Natural killer cell (primary cell): ENCODE data around the gene FAT1. TPM values are rescaled to one million over a fixed set of nuclear protein-coding genes. Genes with fewer than 3 reads are reported as not detected.

ENCODE experiments used
- ATAC-seq, 3 donors: fragments of 150-1000 bp in 2 of 3; fragments of 200-7000 bp in 1 of 3; cut with Tn5 transposase; 1 replicate in 1 of 3; 2 replicates in 2 of 3; pipeline ENCODE4 v1.10.0; 2021; ENCODE audit warnings: mild to moderate bottlenecking in 2 of 3, moderate library complexity in 2 of 3
- DNase-seq, 2 donors: peaks; one replicate each; pipeline versions ENCODE4 v3.0.0 to v3.0.0-alpha.2; 2013 to 2021; ENCODE audit warnings: mixed read lengths in 1 of 2
- H3K27ac ChIP-seq: one replicate; pipeline ENCODE4 v1.5.1; 2013; ENCODE audit warnings: mild to moderate bottlenecking, low read length
- H3K27me3 ChIP-seq: one replicate; pipeline ENCODE4 v1.6.1; 2013; ENCODE audit warnings: low read length; ENCODE audit not compliant: control insufficient read depth, insufficient read depth
- H3K36me3 ChIP-seq: one replicate; pipeline ENCODE4 v1.6.1; 2013; ENCODE audit warnings: low read length; ENCODE audit not compliant: control insufficient read depth, insufficient read depth
- H3K4me1 ChIP-seq: one replicate; pipeline ENCODE4 v1.6.1; 2013; ENCODE audit warnings: low read length; ENCODE audit not compliant: control insufficient read depth, insufficient read depth
- H3K4me3 ChIP-seq: one replicate; pipeline ENCODE4 v1.5.1; 2013; ENCODE audit warnings: low read length
- H3K9me3 ChIP-seq: one replicate; pipeline ENCODE4 v1.6.1; 2013; ENCODE audit warnings: low read length; ENCODE audit not compliant: control insufficient read depth, insufficient read depth
- H3K27ac Mint-ChIP-seq, 2 donors: one replicate each; pipeline ENCODE4 v1.8.0; 2022; ENCODE audit warnings: mild to moderate bottlenecking in 2 of 2, mixed read lengths in 2 of 2, moderate library complexity in 1 of 2
- H3K27me3 Mint-ChIP-seq, 2 donors: one replicate each; pipeline ENCODE4 v1.8.0; 2022; ENCODE audit warnings: low read depth in 2 of 2, mixed read lengths in 2 of 2
- H3K36me3 Mint-ChIP-seq: one replicate; pipeline ENCODE4 v1.8.0; 2022; ENCODE audit warnings: mixed read lengths
- H3K4me1 Mint-ChIP-seq, 2 donors: one replicate each; pipeline ENCODE4 v1.8.0; 2022; ENCODE audit warnings: mixed read lengths in 2 of 2
- H3K4me3 Mint-ChIP-seq: one replicate; pipeline ENCODE4 v1.8.0; 2022; ENCODE audit warnings: mild to moderate bottlenecking, moderate library complexity, mixed read lengths
- H3K9me3 Mint-ChIP-seq, 2 donors: one replicate each; pipeline ENCODE4 v1.8.0; 2022; ENCODE audit warnings: mixed read lengths in 2 of 2
- WGBS: methylation state at CpG from one replicate; pipeline ENCODE4 v1.1.7; 2013; ENCODE audit warnings: missing lambda C conversion rate; ENCODE audit not compliant: insufficient coverage; 5-methylcytosine and 5-hydroxymethylcytosine counted together
- intact Hi-C: fragments of 100-400 bp; cut with micrococcal nuclease; formaldehyde crosslinking; loops from one replicate; pipeline ENCODE4 v1.14.2; 2022
- total RNA-seq, 4 donors: library from RNA; stranded (reverse); fragments of 120-200 nt in 1 of 4; gene quantifications; one replicate each; pipeline versions ENCODE4 v1.2.3 to v1.2.4, GENCODE V29; 2013 to 2022
- TF ChIP-seq, protein P1 (sequence below): fragments of 200-600 bp; IDR thresholded peaks from one replicate; pipeline ENCODE4 v1.8.0; 2022; ENCODE audit warnings: antibody characterized with exemption

The FAT1 gene
- total RNA-seq, 3 donors from 2014 or later (not counting 1 experiment from before 2014, with no cell fraction given) = not detected

DNA sequence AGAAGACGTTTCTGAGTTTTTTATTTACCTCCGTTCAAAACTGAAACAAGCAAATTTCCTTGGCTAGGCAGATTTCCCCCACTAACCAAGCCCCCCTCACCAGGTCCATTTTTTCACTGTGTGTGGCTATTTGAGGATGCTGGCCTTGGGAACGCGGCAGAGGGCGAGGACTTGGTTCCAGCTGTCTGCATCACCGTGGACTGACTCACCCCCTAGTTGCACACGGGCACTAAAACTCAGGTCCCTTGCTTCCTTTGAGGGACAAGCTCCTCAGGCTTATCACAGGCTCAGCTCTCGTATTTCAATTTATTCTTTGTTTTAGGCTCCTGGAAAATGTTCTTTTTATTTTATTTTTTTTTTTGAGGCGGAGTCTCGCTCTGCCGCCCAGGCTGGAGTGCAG lies 159.9 kb downstream of the FAT1 start:
- Mint-ChIP-seq H3K9me3 (peaks cover 2 to 4% of the 10 kb centered on the region in 2 donors), H3K36me3 (no peaks in the 10 kb centered on the region), H3K4me1 (no peaks in the 10 kb centered on the region), H3K4me3 (no peak overlapping the region), H3K27ac (no peak overlapping the region), H3K27me3 (no peaks in the 10 kb centered on the region)
- H3K4me3 ChIP-seq = no peak overlapping the region
- DNase-seq = no peak
- no peaks in the 10 kb centered on the region for H3K27me3 ChIP-seq
- H3K9me3 ChIP-seq = no peaks in the 10 kb centered on the region
- no peak for ATAC-seq
- H3K27ac ChIP-seq = no peak overlapping the region
- H3K4me1 ChIP-seq = no peaks in the 10 kb centered on the region
- no peaks in the 10 kb centered on the region for H3K36me3 ChIP-seq
- TF ChIP-seq, protein P1, sequence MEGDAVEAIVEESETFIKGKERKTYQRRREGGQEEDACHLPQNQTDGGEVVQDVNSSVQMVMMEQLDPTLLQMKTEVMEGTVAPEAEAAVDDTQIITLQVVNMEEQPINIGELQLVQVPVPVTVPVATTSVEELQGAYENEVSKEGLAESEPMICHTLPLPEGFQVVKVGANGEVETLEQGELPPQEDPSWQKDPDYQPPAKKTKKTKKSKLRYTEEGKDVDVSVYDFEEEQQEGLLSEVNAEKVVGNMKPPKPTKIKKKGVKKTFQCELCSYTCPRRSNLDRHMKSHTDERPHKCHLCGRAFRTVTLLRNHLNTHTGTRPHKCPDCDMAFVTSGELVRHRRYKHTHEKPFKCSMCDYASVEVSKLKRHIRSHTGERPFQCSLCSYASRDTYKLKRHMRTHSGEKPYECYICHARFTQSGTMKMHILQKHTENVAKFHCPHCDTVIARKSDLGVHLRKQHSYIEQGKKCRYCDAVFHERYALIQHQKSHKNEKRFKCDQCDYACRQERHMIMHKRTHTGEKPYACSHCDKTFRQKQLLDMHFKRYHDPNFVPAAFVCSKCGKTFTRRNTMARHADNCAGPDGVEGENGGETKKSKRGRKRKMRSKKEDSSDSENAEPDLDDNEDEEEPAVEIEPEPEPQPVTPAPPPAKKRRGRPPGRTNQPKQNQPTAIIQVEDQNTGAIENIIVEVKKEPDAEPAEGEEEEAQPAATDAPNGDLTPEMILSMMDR = no peak
- intact Hi-C loops = no loop called here
- 86% methylated on average over 11 of the region's 11 CpGs for WGBS

DNA sequence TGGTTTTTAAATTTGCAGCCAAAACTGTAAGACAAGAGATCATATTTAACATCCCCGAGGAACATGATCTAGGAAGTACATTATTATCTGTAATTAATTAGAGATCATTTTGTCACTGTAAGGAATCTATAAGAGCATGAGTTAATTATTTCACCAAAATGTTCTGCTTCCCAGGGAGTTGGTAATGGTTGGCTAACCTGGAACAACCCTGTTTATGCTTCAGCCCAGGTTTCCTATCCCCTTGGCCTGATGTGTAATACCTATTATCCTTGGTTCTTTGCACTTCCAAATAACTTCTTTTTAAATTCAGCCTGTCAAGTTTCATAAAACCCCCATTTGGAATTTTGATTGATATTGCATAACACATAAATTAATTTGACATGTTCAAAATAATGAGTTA lies 161.9 kb downstream of the FAT1 start:
- Mint-ChIP-seq H3K4me1 (no peaks in the 10 kb centered on the region), H3K27me3 (no peaks in the 10 kb centered on the region), H3K27ac (no peak overlapping the region), H3K36me3 (no peaks in the 10 kb centered on the region), H3K4me3 (no peak overlapping the region), H3K9me3 (peaks cover 2 to 4% of the 10 kb centered on the region in 2 donors)
- DNase-seq (no peak), ATAC-seq (no peak)
- TF ChIP-seq, protein P1 = no peak
- intact Hi-C loops = no loop called here
- H3K4me1 ChIP-seq = no peaks in the 10 kb centered on the region
- H3K9me3 ChIP-seq = no peaks in the 10 kb centered on the region
- H3K4me3 ChIP-seq = no peak overlapping the region
- no peak overlapping the region for H3K27ac ChIP-seq
- no peaks in the 10 kb centered on the region for H3K27me3 ChIP-seq
- WGBS = no CpG with 5 or more reads among the region's 1 CpG
- H3K36me3 ChIP-seq = no peaks in the 10 kb centered on the region

DNA sequence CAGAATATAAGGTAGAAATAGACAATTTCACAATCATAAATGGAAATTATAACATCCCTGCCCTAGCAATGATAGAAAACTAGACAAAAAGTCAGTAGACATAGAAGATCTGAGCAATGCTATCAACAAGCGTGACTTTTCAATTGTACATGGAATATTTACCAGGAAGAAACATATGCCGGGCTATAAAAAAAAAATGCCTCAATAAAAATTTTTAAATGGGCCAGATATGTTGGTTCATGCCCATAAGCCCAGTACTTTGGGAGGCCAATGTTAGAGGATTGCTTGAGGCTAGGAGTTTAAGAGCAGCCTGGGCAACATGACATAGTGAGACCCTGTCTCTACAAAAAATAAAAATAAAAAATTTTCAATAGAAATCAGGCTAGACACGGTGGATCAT lies 163.0 kb downstream of the FAT1 start:
- Histone ChIP-seq H3K27ac (no peak overlapping the region), H3K36me3 (no peaks in the 10 kb centered on the region), H3K27me3 (peaks cover 2% of the 10 kb centered on the region), H3K9me3 (no peaks in the 10 kb centered on the region), H3K4me3 (no peak overlapping the region), H3K4me1 (no peaks in the 10 kb centered on the region)
- Mint-ChIP-seq H3K4me3 (no peak overlapping the region), H3K4me1 (no peaks in the 10 kb centered on the region), H3K9me3 (peaks cover 2 to 4% of the 10 kb centered on the region in 2 donors), H3K27me3 (peaks cover 4 to 5% of the 10 kb centered on the region in 2 donors), H3K27ac (no peak overlapping the region), H3K36me3 (no peaks in the 10 kb centered on the region)
- no peak for DNase-seq
- no peak for ATAC-seq
- TF ChIP-seq, protein P1 = no peak
- WGBS = 85% methylated on average over 3 of the region's 3 CpGs
- intact Hi-C loops = no loop called here

DNA sequence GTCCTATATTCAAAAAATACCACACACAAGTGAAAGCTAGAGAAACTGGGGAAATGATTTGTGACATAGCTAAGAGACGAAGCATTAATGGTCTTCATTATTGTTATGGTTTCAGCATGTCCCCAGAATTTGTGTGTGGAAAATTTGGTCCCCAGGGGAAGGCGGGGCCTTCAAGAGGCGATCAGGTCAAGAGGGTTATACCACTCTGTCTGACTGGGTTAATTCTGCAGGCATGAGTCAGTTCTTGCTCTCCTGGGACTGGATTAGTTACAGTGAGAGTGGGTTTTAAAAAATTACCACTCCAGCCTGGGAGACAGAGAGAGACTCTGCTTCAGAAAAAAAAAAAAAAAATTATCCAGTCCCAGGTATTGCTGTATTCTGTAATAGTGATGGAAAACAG lies 166.2 kb downstream of the FAT1 start:
- no peak overlapping the region for H3K4me3 Mint-ChIP-seq
- no peaks in the 10 kb centered on the region for H3K9me3 ChIP-seq
- no peak for ATAC-seq

More for the DNA sequence above, 166.2 kb downstream of the FAT1 start:
- Mint-ChIP-seq H3K27me3 (peaks cover 4 to 6% of the 10 kb centered on the region in 2 donors), H3K36me3 (no peaks in the 10 kb centered on the region), H3K4me1 (no peaks in the 10 kb centered on the region), H3K27ac (no peak overlapping the region), H3K9me3 (peaks cover under 1% of the 10 kb centered on the region in 2 donors)
- WGBS = 85% methylated on average over 3 of the region's 3 CpGs
- Histone ChIP-seq H3K4me3 (no peak overlapping the region), H3K27ac (no peak overlapping the region), H3K27me3 (peaks cover 7% of the 10 kb centered on the region), H3K4me1 (no peaks in the 10 kb centered on the region), H3K36me3 (no peaks in the 10 kb centered on the region)
- intact Hi-C loops = no loop called here
- TF ChIP-seq, protein P1 = no peak
- no peak for DNase-seq
